Tibial artery (tissue), 4 donors: ENCODE data around the gene FAM81A.

Experiments used
- DNase-seq, 2 donors: peaks; one replicate each; pipeline ENCODE4 v3.0.0-alpha.2; 2019
- H3K27ac ChIP-seq, 2 donors: fragments of 200-600 bp; sonication (generic) in 1 of 2; 1 replicate in 1 of 2; 2 replicates in 1 of 2; pipeline ENCODE4 v1.5.1; 2018 to 2019; ENCODE audit warnings: mild to moderate bottlenecking in 1 of 2
- H3K27me3 ChIP-seq, 2 donors: fragments of 200-600 bp; sonication (generic) in 1 of 2; one replicate each; pipeline versions ENCODE4 v1.5.1 to v1.6.0; 2016 to 2019
- H3K36me3 ChIP-seq, 3 donors: fragments of 200-600 bp; sonication (generic) in 2 of 3; one replicate each; pipeline ENCODE4 v1.5.1; 2016 to 2019; ENCODE audit warnings: mild to moderate bottlenecking in 2 of 3
- H3K4me1 ChIP-seq, 4 donors: fragments of 200-600 bp; sonication (generic) in 2 of 4; 1 replicate in 3 of 4; 2 replicates in 1 of 4; pipeline ENCODE4 v1.5.1; 2016 to 2019
- H3K4me3 ChIP-seq, 2 donors: fragments of 200-600 bp; sonication (generic) in 1 of 2; 1 replicate in 1 of 2; 2 replicates in 1 of 2; pipeline ENCODE4 v1.5.1; 2018 to 2019; ENCODE audit warnings: mild to moderate bottlenecking in 2 of 2
- H3K9me3 ChIP-seq, 3 donors: fragments of 200-600 bp; sonication (generic) in 1 of 3; one replicate each; pipeline ENCODE4 v1.5.1; 2016 to 2019
- intact Hi-C: fragments of 100-400 bp; cut with DNase I; formaldehyde crosslinking; loops from one replicate; pipeline ENCODE4 v1.15.0; 2023; ENCODE audit warnings: low total_unique reads
- TF ChIP-seq, protein P1 (sequence below), 2 experiments: fragments of 200-600 bp in 1 of 2; fragments of 450-650 bp in 1 of 2; IDR thresholded peaks; one replicate each; pipeline ENCODE4 v1.5.1; 2017 to 2019; ENCODE audit warnings: antibody characterized with exemption in 2 of 2, mild to moderate bottlenecking in 1 of 2, moderate library complexity in 1 of 2

Gene FAM81A

DNA sequence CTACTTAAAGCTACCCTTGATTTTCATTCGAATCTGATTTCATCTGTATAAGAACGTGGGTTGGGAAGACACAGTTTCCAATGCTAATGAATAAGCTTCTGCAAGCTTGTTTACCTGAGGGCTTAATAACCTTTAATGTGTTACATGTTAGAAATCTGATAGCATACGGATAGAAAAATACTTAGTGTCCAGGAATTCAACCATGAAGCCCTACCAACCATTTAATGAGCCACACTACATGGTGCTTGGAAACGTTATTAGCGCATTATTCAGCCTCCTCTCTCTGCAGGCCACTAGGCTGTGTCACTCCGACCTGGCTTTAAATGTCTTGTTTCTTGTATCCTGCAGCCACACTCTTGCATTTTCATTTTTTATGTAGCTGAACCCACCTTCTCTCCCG is 1.6 kb downstream of the FAM81A start:
- intact Hi-C loops: no loop called here
- Histone ChIP-seq H3K27ac (no peak overlapping the region), H3K4me3 (no peak overlapping the region), H3K27me3 (no peaks in the 10 kb centered on the region), H3K9me3 (no peaks in the 10 kb centered on the region), H3K36me3 (no peaks in the 10 kb centered on the region), H3K4me1 (peaks cover 0 to 19% (median 14%) of the 10 kb centered on the region in 4 donors)
- TF ChIP-seq, protein P1, sequence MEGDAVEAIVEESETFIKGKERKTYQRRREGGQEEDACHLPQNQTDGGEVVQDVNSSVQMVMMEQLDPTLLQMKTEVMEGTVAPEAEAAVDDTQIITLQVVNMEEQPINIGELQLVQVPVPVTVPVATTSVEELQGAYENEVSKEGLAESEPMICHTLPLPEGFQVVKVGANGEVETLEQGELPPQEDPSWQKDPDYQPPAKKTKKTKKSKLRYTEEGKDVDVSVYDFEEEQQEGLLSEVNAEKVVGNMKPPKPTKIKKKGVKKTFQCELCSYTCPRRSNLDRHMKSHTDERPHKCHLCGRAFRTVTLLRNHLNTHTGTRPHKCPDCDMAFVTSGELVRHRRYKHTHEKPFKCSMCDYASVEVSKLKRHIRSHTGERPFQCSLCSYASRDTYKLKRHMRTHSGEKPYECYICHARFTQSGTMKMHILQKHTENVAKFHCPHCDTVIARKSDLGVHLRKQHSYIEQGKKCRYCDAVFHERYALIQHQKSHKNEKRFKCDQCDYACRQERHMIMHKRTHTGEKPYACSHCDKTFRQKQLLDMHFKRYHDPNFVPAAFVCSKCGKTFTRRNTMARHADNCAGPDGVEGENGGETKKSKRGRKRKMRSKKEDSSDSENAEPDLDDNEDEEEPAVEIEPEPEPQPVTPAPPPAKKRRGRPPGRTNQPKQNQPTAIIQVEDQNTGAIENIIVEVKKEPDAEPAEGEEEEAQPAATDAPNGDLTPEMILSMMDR (IDR thresholded peaks at IDR 0.05): no peak
- no peak for DNase-seq

DNA sequence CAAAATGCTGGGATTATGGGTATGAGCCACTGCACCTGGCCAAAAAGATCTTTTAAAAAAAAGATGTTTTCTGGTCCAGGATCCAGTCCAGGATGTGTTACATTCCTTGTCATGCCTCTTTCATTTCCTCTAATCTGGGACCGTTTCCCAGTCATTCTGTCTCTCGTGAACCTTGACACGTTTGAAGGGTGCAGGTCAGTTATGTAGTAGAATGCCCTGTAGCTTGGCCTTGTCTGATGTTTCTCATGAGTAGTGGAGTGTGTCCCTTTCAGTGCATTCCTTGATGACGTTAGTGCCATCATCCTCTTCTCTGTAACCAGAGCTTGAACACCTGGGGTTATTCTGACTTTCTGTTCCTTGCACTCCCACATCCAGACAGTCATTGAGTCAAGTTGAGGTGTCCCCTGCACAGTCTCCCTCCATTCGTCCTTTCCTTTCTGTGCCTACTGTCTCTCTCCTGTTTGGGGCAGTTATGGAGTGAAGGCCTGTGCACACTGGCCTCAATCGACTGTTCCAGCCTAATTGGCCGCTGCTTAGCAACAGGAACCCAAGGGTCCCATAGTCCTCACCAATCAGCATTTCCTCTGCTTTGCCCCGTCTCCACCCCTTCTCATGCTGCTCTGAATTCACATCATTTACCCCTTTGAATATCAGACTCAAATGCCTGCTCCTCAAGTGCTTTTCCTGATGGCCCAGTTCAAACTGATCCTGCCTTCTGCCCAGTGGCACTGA is 5.5 kb downstream of the FAM81A start:
- TF ChIP-seq, protein P1 (IDR thresholded peaks at IDR 0.05): no peak
- DNase-seq: no peak
- no peak overlapping the region for H3K4me3 ChIP-seq
- no peaks in the 10 kb centered on the region for H3K36me3 ChIP-seq
- H3K27ac ChIP-seq: no peak overlapping the region
- H3K4me1 ChIP-seq: peaks cover 0 to 10% (median 3%) of the 10 kb centered on the region in 4 donors
- H3K9me3 ChIP-seq: no peaks in the 10 kb centered on the region
- intact Hi-C loops: no loop called here
- no peaks in the 10 kb centered on the region for H3K27me3 ChIP-seq

DNA sequence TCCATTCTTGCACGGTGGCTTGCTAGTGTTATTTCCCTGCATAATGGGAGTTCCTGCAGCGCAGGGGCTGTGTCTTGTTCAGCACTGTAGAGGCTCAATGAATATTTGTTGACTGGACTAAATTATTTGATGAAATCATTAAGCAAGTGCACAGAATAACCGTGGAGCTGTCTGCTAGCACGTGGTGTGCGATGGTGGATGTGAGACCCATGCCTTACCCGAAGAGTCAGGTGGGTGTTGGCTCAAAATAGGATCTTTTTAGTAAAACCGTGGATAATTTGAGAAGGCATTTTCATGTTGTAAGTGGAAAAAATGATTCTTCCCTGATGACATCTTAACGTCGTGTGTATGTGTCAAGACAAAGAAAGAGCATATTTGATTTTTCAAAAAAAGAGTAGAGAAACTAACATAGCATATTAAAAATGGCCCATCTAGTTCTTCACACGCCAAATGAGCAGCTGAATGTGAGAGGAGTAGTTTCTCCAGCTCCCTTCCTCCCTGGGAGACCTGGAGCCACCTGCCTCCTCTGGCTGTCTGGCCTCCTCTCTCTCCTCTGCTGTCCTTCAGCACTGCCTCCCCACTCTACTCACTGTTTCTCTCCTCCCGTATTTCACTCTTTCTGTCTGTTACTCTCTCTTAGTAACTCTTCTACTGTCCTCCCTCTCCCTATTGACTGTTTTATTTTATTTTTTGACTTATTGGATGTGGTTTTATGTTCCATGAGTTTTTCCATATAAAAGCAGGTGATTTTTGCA is 6.3 kb downstream of the FAM81A start:
- intact Hi-C loops: no loop called here
- no peaks in the 10 kb centered on the region for H3K36me3 ChIP-seq

DNA sequence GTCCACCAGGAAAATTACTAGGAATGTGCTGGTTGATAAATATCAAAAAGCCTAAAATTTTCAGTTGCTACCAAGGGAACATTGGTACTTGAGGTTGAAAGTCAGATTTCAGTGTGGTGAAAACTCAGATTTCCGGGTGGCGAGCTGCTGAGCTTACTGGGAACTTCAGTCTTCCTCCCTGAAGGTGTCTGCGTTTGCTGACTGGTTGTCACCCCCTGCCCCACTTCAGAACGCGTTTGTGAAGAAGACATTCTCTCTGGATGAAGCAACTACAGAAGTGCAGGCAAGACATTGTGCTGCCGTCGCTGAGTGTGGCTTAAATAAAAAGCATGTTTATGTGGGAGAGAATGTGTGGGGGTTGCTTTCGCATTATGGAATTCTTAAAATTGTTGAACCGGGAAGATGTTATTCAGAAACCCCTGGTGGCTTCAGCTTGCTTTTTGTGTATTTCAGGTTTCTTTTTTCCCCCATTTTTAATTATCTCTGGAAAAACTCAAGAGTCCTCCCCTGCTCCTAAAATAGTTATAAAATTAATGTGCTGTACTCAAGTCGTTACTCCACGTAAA is 7.1 kb downstream of the FAM81A start:
- H3K27ac ChIP-seq: no peak overlapping the region
- TF ChIP-seq, protein P1 (IDR thresholded peaks at IDR 0.05): no peak

More for the DNA sequence above, 6.3 kb downstream of the FAM81A start:
- H3K9me3 ChIP-seq: no peaks in the 10 kb centered on the region
- H3K27ac ChIP-seq: no peak overlapping the region
- no peaks in the 10 kb centered on the region for H3K27me3 ChIP-seq
- TF ChIP-seq, protein P1 (IDR thresholded peaks at IDR 0.05): no peak
- DNase-seq: no peak
- H3K4me1 ChIP-seq: peaks cover 0 to 7% (median 0%) of the 10 kb centered on the region in 4 donors
- no peak overlapping the region for H3K4me3 ChIP-seq

DNA sequence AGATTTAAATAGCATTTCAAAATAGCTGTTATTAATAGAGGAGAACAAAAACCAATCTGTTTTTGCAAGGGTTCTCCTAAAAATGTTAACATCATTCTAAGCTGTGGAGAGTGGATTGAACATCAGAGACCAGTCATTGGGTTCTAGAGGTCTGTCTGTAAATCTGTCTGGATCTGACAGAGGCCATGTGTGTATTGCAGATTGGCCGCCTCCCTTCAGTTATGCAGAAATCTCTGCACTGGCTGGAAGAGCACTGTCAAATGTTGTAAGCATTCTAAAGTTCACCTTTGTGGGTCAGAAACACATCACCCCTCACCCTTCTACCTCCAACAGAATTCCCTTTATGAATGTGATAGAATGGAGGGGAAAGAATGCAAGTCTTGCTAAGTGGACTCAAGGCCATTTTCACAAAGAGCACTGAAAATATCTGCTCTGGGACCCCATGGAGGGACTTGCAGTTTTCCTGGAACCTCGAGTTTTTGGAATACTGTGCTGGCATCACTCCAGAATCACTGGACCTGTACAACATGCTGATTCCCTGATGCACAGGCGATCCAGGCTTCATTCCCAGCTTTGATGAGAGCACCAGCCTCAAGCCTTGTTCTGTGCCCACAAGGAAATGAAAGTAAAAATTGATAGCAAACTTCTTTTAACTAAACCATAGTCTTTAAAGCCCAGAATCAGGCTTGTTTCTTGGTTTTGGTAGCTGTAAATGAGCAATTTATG is 8.4 kb downstream of the FAM81A start:
- intact Hi-C loops: no loop called here
- Histone ChIP-seq H3K4me1 (peaks cover 0 to 7% (median 0%) of the 10 kb centered on the region in 4 donors), H3K36me3 (no peaks in the 10 kb centered on the region), H3K9me3 (no peaks in the 10 kb centered on the region), H3K27me3 (no peaks in the 10 kb centered on the region), H3K27ac (no peak overlapping the region), H3K4me3 (no peak overlapping the region)
- no peak for DNase-seq
- TF ChIP-seq, protein P1 (IDR thresholded peaks at IDR 0.05): no peak

More for the DNA sequence above, 7.1 kb downstream of the FAM81A start:
- no peaks in the 10 kb centered on the region for H3K27me3 ChIP-seq
- peaks cover 0 to 7% (median 0%) of the 10 kb centered on the region in 4 donors for H3K4me1 ChIP-seq
- intact Hi-C loops: no loop called here
- H3K4me3 ChIP-seq: no peak overlapping the region
- no peak for DNase-seq
- H3K9me3 ChIP-seq: no peaks in the 10 kb centered on the region
- no peaks in the 10 kb centered on the region for H3K36me3 ChIP-seq
